VCaP (cell line): ENCODE data around the gene RAB33B.
"Not testable (repeated sequence)": the region's sequence is repeated elsewhere in the genome, so short reads cannot be mapped to it uniquely, and the experiment has no call there.

Experiments
- H3K27ac ChIP-seq: fragments of 450-650 bp; 2 replicates; pipeline ENCODE4 v1.5.1; 2017
- TF ChIP-seq, protein P1 (sequence below): fragments of 450-650 bp; conservative IDR thresholded peaks from 2 replicates; pipeline ENCODE4 v1.5.1; 2017; ENCODE audit warnings: mild to moderate bottlenecking, moderate library complexity

Gene RAB33B

DNA sequence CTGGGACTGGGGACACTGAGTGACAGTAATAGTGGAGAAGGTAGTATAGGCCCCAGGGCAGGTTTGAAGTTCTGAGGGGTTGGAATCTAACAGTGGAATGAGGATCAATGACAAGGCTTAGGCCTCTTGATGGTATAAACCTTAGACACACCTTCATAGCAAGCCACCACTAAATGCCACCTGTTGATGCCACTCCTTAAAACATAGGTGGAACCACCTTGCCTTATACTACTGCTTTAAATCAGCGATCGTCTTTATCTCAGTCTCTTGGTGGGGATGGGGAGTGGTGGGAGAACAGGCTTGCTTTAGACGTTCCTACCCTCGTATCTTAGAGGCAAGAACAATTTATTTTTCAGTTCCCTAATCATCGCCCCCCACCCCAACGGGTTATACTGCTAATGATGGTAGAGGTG, 1.2 kb downstream of the RAB33B start:
- H3K27ac ChIP-seq, result peak overlapping the region; percentile 91
- TF ChIP-seq, protein P1, sequence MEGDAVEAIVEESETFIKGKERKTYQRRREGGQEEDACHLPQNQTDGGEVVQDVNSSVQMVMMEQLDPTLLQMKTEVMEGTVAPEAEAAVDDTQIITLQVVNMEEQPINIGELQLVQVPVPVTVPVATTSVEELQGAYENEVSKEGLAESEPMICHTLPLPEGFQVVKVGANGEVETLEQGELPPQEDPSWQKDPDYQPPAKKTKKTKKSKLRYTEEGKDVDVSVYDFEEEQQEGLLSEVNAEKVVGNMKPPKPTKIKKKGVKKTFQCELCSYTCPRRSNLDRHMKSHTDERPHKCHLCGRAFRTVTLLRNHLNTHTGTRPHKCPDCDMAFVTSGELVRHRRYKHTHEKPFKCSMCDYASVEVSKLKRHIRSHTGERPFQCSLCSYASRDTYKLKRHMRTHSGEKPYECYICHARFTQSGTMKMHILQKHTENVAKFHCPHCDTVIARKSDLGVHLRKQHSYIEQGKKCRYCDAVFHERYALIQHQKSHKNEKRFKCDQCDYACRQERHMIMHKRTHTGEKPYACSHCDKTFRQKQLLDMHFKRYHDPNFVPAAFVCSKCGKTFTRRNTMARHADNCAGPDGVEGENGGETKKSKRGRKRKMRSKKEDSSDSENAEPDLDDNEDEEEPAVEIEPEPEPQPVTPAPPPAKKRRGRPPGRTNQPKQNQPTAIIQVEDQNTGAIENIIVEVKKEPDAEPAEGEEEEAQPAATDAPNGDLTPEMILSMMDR, result no peak

DNA sequence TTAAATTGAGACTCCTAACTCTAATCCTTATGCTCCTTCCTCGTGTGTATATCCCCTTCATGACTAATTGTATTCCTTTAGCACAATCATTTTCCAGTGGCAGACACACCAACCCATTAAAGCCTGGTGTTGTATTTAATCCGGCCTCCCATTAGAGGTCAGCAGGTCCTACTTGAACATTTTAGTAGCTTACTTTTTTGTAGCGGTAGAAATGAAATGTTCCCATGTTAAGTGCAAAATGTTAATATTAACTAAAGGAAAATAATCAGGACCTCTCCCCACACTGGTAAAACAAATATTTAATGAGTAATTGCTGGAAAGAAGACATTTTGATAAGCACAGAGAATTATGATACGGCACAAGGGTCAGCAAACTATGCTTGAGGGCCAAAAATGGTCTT, 3.4 kb downstream of the RAB33B start:
- TF ChIP-seq, protein P1, result no peak
- H3K27ac ChIP-seq, result no peak overlapping the region

DNA sequence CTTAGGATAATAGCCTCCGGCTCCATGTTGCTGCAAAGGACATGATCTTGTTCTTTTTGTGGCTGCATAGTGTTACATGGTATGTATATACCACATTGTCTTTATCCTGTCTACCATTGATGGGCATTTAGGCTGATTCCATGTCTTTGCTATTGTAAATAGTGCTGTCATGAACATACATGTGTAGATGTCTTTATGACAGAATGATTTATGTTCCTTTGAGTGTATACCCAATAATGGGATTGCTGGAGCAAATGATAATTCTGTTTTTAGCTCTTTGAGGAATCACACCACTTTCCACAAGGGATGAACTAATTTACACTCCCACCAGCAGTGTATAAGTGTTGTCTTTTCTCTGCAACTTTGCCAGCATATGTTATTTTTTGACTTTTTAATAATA, 4.6 kb downstream of the RAB33B start:
- H3K27ac ChIP-seq, result no peak overlapping the region
- TF ChIP-seq, protein P1, result no peak

DNA sequence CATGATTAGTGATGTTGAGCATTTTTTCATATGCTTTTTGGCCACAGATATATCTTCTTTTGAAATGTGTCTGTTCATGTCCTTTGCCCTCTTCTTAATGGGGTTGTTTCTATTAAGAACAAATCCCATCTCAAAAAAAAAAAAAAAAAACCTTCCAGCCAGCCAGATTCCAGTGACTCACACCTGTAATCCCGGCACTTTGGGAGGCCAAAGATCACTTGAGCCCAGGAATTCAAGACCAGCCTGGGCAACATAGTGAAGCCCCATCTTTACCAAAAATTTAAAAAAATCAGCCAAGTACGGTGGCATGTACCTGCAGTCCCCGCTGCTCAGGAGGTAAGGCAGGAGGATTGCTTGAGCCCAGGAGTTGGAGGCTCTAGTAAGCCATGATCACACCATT, 5.1 kb downstream of the RAB33B start:
- TF ChIP-seq, protein P1, result no peak
- no peak overlapping the region for H3K27ac ChIP-seq

DNA sequence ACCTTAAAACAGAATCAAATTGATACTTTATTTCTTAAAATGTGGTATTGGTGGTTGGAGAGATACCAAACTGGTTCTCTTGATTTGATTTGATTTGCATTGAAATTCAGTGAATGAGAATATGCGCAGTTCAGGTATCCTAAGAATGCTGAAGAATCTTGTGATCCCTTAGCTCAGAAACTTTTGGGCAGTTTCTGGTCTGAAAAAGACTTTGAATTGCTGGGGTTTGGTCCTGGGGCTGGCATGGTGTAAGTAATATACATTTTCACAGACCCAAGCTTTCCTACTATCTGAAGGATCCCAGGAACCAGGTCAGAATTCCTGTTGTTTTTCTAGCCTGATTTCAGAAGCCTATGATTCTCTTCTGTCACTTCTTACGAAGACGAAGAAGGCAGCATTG, 6.6 kb downstream of the RAB33B start:
- no peak overlapping the region for H3K27ac ChIP-seq
- TF ChIP-seq, protein P1, result no peak

DNA sequence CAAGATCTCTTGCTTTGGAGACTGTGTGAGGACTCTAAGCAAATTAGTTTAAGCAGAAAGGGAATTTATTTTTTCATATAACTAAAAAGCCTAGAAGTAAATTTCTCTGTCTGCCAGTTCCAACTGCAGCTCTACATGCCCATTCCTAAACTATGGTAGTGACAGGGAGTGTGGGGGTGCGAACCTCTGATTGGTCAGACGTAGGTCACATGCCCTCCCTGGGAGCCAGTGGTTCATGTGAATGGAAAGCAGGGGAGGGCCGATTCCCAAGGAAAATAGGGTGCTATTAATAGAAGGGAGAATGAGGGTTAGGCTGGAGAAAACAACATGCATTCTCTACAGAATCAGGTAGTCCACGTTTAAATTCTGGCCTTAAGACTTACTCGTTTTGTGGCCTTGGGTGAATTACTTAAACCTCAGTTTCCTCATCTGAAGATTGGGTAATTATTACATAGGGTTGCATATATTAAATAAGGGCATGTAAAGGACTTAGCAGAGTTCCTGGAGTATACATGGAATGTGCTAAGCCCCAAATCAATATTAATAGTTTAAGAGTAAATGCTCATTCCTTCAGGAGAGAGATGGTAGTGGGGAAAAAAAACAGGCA, 7.2 kb downstream of the RAB33B start:
- no peak overlapping the region for H3K27ac ChIP-seq
- TF ChIP-seq, protein P1, result no peak

DNA sequence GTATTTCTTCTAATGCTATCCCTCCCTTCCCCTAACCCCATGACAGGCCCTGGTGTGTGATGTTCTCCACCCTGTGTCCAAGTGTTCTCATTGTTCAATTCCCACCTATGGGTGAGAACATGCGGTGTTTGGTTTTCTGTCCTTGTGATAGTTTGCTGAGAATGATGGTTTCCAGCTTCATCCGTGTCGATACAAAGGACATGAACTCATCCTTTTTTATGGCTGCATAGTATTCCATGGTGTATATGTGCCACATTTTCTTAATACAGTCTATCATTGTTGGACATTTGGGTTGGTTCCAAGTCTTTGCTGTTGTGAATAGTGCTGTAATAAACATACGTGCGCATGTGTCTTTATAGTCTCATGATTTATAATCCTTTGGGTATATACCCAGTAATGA, 10.6 kb downstream of the RAB33B start:
- not testable (repeated sequence) for H3K27ac ChIP-seq

DNA sequence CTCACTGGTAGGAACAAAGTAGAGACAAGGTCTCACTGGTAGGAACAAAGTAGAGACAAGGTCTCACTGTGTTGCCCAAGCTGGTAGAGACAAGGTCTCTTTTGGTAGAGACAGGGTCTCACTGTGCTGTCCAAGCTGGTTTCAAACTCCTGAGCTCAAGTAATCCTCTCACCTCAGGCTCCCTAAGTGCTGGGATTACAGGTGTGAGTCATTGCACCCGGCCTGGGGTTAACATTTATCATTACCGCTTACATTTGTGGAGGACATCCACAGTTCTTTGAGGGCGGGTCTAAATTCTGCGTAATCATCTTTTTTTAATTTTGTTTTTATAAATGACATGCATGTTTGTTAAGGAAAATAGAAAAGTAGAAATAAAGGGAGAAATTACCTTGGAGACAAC, 12.0 kb downstream of the RAB33B start:
- no peak overlapping the region for H3K27ac ChIP-seq
- TF ChIP-seq, protein P1, result no peak

DNA sequence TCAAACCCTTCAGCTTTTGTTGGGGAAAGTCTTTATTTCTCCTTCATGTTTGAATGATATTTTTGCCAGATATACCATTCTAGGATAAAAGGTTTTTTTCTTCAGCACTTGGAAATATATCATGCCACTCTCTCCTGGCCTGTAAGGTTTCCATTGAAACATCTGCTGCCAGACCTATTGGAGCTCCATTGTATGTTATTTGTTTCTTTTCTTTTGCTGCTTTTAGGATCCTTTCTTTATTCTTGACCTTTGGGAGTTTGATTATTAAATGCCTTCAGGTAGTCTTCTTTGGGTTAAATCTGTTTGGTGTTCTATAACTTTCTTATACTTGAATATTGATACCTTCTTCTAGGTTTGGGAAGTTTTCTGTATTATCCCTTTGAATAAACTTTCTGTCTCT, 14.8 kb downstream of the RAB33B start:
- H3K27ac ChIP-seq, result not testable (repeated sequence)
